Limb (tissue), 2 donors: Measurements from ENCODE around the gene ACTN1.

ENCODE experiments used
- DNase-seq, 2 donors: peaks; one replicate each; pipeline ENCODE4 v3.0.0-alpha.2; 2016; ENCODE audit errors: extremely low spot score in 2 of 2

The ACTN1 gene

GRCh38 chr14:68891851-68892660 lies 87.0 kb downstream of the ACTN1 start:
- no peak for DNase-seq

- no peak for DNase-seq
These were observed 88.8 kb downstream of the ACTN1 start for GRCh38 chr14:68890173-68890931.

- DNase-seq, result no peak
These were observed 90.2 kb downstream of the ACTN1 start for GRCh38 chr14:68888883-68889282.

- DNase-seq, result no peak
These were observed 90.9 kb downstream of the ACTN1 start for GRCh38 chr14:68888025-68888850.

GRCh38 chr14:68886109-68886434 lies 93.0 kb downstream of the ACTN1 start:
- no peak for DNase-seq

- no peak for DNase-seq
These were observed 93.6 kb downstream of the ACTN1 start for GRCh38 chr14:68885226-68886108.

- no peak for DNase-seq
These were observed 94.8 kb downstream of the ACTN1 start for GRCh38 chr14:68884031-68885030.

- no peak for DNase-seq
These were observed 96.9 kb downstream of the ACTN1 start for GRCh38 chr14:68882235-68882634.

- DNase-seq, result no peak
These were observed 97.7 kb downstream of the ACTN1 start for GRCh38 chr14:68881396-68881795.

- no peak for DNase-seq
These were observed 98.5 kb downstream of the ACTN1 start for GRCh38 chr14:68880581-68881105.

- DNase-seq, result no peak
These were observed 99.1 kb downstream of the ACTN1 start for GRCh38 chr14:68879841-68880575.

- no peak for DNase-seq
These were observed 99.8 kb downstream of the ACTN1 start for GRCh38 chr14:68879321-68879781.

- no peak for DNase-seq
These were observed 100.2 kb downstream of the ACTN1 start for GRCh38 chr14:68878908-68879307.

GRCh38 chr14:68877993-68878575 lies 101.0 kb downstream of the ACTN1 start:
- no peak for DNase-seq

- no peak for DNase-seq
These were observed 102.1 kb downstream of the ACTN1 start for GRCh38 chr14:68876976-68877375.

GRCh38 chr14:68874746-68875155 lies 104.4 kb downstream of the ACTN1 start:
- no peak for DNase-seq

GRCh38 chr14:68873376-68873775 lies 105.7 kb downstream of the ACTN1 start:
- no peak for DNase-seq

- DNase-seq, result no peak
These were observed 107.7 kb downstream of the ACTN1 start for GRCh38 chr14:68871392-68871791.
